ENCODE results near the gene TXNRD1. TPM values are rescaled to one million over a fixed set of nuclear protein-coding genes. Genes with fewer than 3 reads are reported as not detected.
"Not testable (repeated sequence)": the region's sequence is repeated elsewhere in the genome, so short reads cannot be mapped to it uniquely, and the experiment has no call there.

Gene TXNRD1
- total and polyA plus RNA-seq, 9 donors: 45.0 to 157 (median 77.4) TPM

GRCh38 chr12:104213952-104214351 is 1.6 kb upstream of the TXNRD1 start:
- DNase-seq: no peak
- WGBS, 3 donors: 34 to 49% (median 34%) methylated on average over 2 of the region's 2 CpGs
- H3K27ac ChIP-seq: no peak overlapping the region
- no peaks in the 10 kb centered on the region for H3K36me3 ChIP-seq
- no peaks in the 10 kb centered on the region for H3K9me3 ChIP-seq
- peaks cover 4% of the 10 kb centered on the region for H3K4me1 ChIP-seq (ENCODE audit: insufficient read depth)
- intact Hi-C loops (cut with DNase I): loop anchor here in 1 of 4 donors (2.0 kb wide), 1 partner anchor 143 kb away; no protein-coding TSS in a partner anchor
- no peaks in the 10 kb centered on the region for H3K27me3 ChIP-seq
- no peak overlapping the region for H3K4me3 ChIP-seq
- TF ChIP-seq, protein P1, sequence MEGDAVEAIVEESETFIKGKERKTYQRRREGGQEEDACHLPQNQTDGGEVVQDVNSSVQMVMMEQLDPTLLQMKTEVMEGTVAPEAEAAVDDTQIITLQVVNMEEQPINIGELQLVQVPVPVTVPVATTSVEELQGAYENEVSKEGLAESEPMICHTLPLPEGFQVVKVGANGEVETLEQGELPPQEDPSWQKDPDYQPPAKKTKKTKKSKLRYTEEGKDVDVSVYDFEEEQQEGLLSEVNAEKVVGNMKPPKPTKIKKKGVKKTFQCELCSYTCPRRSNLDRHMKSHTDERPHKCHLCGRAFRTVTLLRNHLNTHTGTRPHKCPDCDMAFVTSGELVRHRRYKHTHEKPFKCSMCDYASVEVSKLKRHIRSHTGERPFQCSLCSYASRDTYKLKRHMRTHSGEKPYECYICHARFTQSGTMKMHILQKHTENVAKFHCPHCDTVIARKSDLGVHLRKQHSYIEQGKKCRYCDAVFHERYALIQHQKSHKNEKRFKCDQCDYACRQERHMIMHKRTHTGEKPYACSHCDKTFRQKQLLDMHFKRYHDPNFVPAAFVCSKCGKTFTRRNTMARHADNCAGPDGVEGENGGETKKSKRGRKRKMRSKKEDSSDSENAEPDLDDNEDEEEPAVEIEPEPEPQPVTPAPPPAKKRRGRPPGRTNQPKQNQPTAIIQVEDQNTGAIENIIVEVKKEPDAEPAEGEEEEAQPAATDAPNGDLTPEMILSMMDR (IDR thresholded peaks at IDR 0.05): no peak
- TF ChIP-seq POLR2A (IDR thresholded peaks at IDR 0.05) (no peak), EP300 (IDR thresholded peaks at IDR 0.05) (no peak)

DNA sequence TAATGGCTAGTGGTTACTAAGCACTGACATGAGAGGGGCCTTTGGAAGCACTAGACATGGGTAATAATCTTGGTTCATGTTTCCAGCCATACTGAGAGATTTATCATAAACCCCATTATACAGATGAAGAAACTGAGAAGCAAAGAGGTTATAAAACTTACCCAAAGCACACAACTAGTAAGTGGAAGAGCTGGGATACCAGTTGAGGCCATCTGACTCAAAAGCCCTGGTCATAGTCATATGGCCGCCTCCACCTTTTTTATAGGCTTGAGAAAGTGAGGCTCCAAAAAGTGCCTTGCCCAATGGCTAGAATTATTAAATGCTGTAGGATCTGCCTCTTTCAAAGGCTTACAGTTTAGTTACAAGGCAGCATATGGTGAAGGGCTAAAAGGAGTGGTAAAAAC is 944 bp downstream of the TXNRD1 start:
- H3K36me3 ChIP-seq: no peaks in the 10 kb centered on the region
- peaks cover 7% of the 10 kb centered on the region for H3K4me1 ChIP-seq (ENCODE audit: insufficient read depth)
- H3K27me3 ChIP-seq: no peaks in the 10 kb centered on the region
- 97 to 100% (median 98%) methylated on average over 1 of the region's 1 CpG for WGBS, 3 donors
- no peak for DNase-seq
- peak overlapping the region; percentile 69 for H3K4me3 ChIP-seq
- H3K9me3 ChIP-seq: no peaks in the 10 kb centered on the region
- intact Hi-C loops (cut with DNase I): loop anchor here in 3 of 4 donors (5.0 kb wide), 2 partner anchors 71 to 86 kb away; partner anchors contain the start of gene EID3 (in 1 of the 3)
- TF ChIP-seq, protein P1 (IDR thresholded peaks at IDR 0.05): no peak
- TF ChIP-seq POLR2A (IDR thresholded peaks at IDR 0.05): no peak
- no peak for TF ChIP-seq EP300 (IDR thresholded peaks at IDR 0.05)
- H3K27ac ChIP-seq: peak overlapping the region; percentile 80 to 93

- not testable (repeated sequence) for H3K27me3 ChIP-seq; DNase-seq; H3K9me3 ChIP-seq; H3K4me3 ChIP-seq; H3K36me3 ChIP-seq; H3K4me1 ChIP-seq (ENCODE audit: insufficient read depth)
- intact Hi-C loops (cut with DNase I): loop anchor here in 3 of 4 donors (5.0 kb wide), 2 partner anchors 69 to 84 kb away; partner anchors contain the start of gene EID3 (in 1 of the 3)
- peak overlapping the region; percentile 66 to 72 for H3K27ac ChIP-seq
- 86 to 98% (median 94%) methylated on average over 2 of the region's 2 CpGs for WGBS, 3 donors
Observed at GRCh38 chr12:104218506-104218905, 2.9 kb downstream of the TXNRD1 start.

- Histone ChIP-seq H3K36me3 (no peaks in the 10 kb centered on the region), H3K4me3 (no peak overlapping the region), H3K4me1 (ENCODE audit: insufficient read depth) (peaks cover 7% of the 10 kb centered on the region), H3K9me3 (no peaks in the 10 kb centered on the region), H3K27me3 (no peaks in the 10 kb centered on the region), H3K27ac (peak overlapping the region; percentile 66 to 72)
- intact Hi-C loops (cut with DNase I): loop anchor here in 3 of 4 donors (5.0 kb wide), 2 partner anchors 68 to 83 kb away; partner anchors contain the start of gene EID3 (in 1 of the 3)
- no peak for DNase-seq
- 76 to 85% (median 84%) methylated on average over 1 of the region's 1 CpG for WGBS, 3 donors
- TF ChIP-seq EP300 (IDR thresholded peaks at IDR 0.05): no peak
- TF ChIP-seq POLR2A (IDR thresholded peaks at IDR 0.05): no peak
- TF ChIP-seq, protein P1 (IDR thresholded peaks at IDR 0.05): no peak
Observed at GRCh38 chr12:104218935-104219334, 3.4 kb downstream of the TXNRD1 start.

GRCh38 chr12:104219361-104219892 is 3.8 kb downstream of the TXNRD1 start:
- no peak overlapping the region for H3K4me3 ChIP-seq

More at GRCh38 chr12:104219361-104219892, 3.8 kb downstream of the TXNRD1 start:
- Histone ChIP-seq H3K9me3 (no peaks in the 10 kb centered on the region), H3K36me3 (no peaks in the 10 kb centered on the region), H3K4me1 (ENCODE audit: insufficient read depth) (peaks cover 7% of the 10 kb centered on the region), H3K27ac (peak overlapping the region in 1 of 2 donors; percentile 72), H3K27me3 (no peaks in the 10 kb centered on the region)
- intact Hi-C loops (cut with DNase I): loop anchor here in 3 of 4 donors (5.0 kb wide), 2 partner anchors 68 to 83 kb away; partner anchors contain the start of gene EID3 (in 1 of the 3)
- WGBS, 3 donors: 1 to 12% (median 2%) methylated on average over 4 of the region's 4 CpGs
- peak in 1 of 5 donors; percentile 39 for DNase-seq
- TF ChIP-seq POLR2A (IDR thresholded peaks at IDR 0.05) (peak; percentile 29), EP300 (IDR thresholded peaks at IDR 0.05) (peak; percentile 67)
- TF ChIP-seq, protein P1 (IDR thresholded peaks at IDR 0.05): no peak

Measured in ovary (tissue), 9 donors.